Sigmoid colon (tissue), 4 donors: ENCODE measurements around the gene XRRA1.

ENCODE experiments used
- CTCF ChIP-seq, 4 experiments: fragments of 450-650 bp in 3 of 4; fragments of 200-600 bp in 1 of 4; IDR thresholded peaks; one replicate each; pipeline ENCODE4 v1.5.1; 2016 to 2019; ENCODE audit warnings: antibody characterized with exemption in 4 of 4, mild to moderate bottlenecking in 3 of 4, moderate library complexity in 2 of 4
- EP300 ChIP-seq, 4 donors: sonication (generic); formaldehyde crosslinking; IDR thresholded peaks; one replicate each; pipeline ENCODE4 v1.6.1; 2017; ENCODE audit warnings: antibody characterized with exemption in 4 of 4
- POLR2A ChIP-seq, 2 donors: fragments of 450-650 bp; IDR thresholded peaks; one replicate each; pipeline ENCODE4 v1.6.1; 2016; ENCODE audit warnings: antibody characterized with exemption in 2 of 2, mild to moderate bottlenecking in 2 of 2, moderate library complexity in 2 of 2
- POLR2AphosphoS5 ChIP-seq, 4 donors: sonication (generic); formaldehyde crosslinking; IDR thresholded peaks; one replicate each; pipeline ENCODE4 v1.6.1; 2017; ENCODE audit warnings: antibody characterized with exemption in 4 of 4

GRCh38 chr11:74863410-74863809 lies 85.5 kb downstream of the XRRA1 start:
- TF ChIP-seq CTCF (IDR thresholded peaks at IDR 0.05): no peak
- TF ChIP-seq POLR2A (IDR thresholded peaks at IDR 0.05): no peak
- no peak for TF ChIP-seq POLR2AphosphoS5 (IDR thresholded peaks at IDR 0.05)
- TF ChIP-seq EP300 (IDR thresholded peaks at IDR 0.05): no peak
